Stimulated activated CD4-positive, alpha-beta T cell treated with anti-CD3 and anti-CD28 coated beads, Interleukin-4, amount 100 ng/mL, for 4 hours (primary cell): ENCODE results near the gene DLK2.
"Not testable (repeated sequence)": the region's sequence is repeated elsewhere in the genome, so short reads cannot be mapped to it uniquely, and the experiment has no call there.

Source experiments
- DNase-seq, 2 experiments: peaks; one replicate each; pipeline ENCODE4 v3.0.0-alpha.2; 2020

Gene DLK2

GRCh38 chr6:43481075-43481474 lies 25.7 kb upstream of the DLK2 start:
- DNase-seq: no peak

- DNase-seq: no peak
Measured at GRCh38 chr6:43478008-43478372, 22.6 kb upstream of the DLK2 start.

- peak; percentile 95 to 99 for DNase-seq
Measured at GRCh38 chr6:43477235-43478007, 22.1 kb upstream of the DLK2 start, which contains the start of gene TJAP1. Gene TJAP1 (plus strand): TSS chr6:43477570. CDS start chr6:43499002, 21,432 bp downstream.

GRCh38 chr6:43476746-43477145 lies 21.4 kb upstream of the DLK2 start:
- no peak for DNase-seq

- no peak for DNase-seq
Measured at GRCh38 chr6:43475516-43475915, 20.2 kb upstream of the DLK2 start.

- DNase-seq: no peak
Measured at GRCh38 chr6:43472515-43472914, 17.2 kb upstream of the DLK2 start.

- no peak for DNase-seq
Measured at GRCh38 chr6:43471399-43471798, 16.1 kb upstream of the DLK2 start.

GRCh38 chr6:43469947-43470346 lies 14.6 kb upstream of the DLK2 start:
- DNase-seq: no peak

- no peak for DNase-seq
Measured at GRCh38 chr6:43468748-43469681, 13.7 kb upstream of the DLK2 start.

GRCh38 chr6:43468240-43468639 lies 12.9 kb upstream of the DLK2 start:
- DNase-seq: no peak

GRCh38 chr6:43467752-43468151 lies 12.4 kb upstream of the DLK2 start:
- no peak for DNase-seq

GRCh38 chr6:43467265-43467664 lies 11.9 kb upstream of the DLK2 start:
- DNase-seq: not testable (repeated sequence)

- DNase-seq: no peak
Measured at GRCh38 chr6:43465948-43466347, 10.6 kb upstream of the DLK2 start.

GRCh38 chr6:43464337-43464736 lies 9.0 kb upstream of the DLK2 start:
- DNase-seq: no peak

- DNase-seq: no peak
Measured at GRCh38 chr6:43461936-43462335, 6.6 kb upstream of the DLK2 start.

- no peak for DNase-seq
Measured at GRCh38 chr6:43460032-43460431, 4.7 kb upstream of the DLK2 start.

GRCh38 chr6:43459535-43459934 lies 4.2 kb upstream of the DLK2 start:
- no peak for DNase-seq

GRCh38 chr6:43458154-43458553 lies 2.8 kb upstream of the DLK2 start:
- DNase-seq: not testable (repeated sequence)

- DNase-seq: no peak
Measured at GRCh38 chr6:43457643-43458042, 2.3 kb upstream of the DLK2 start.

- peak; percentile 26 to 50 for DNase-seq
Measured at GRCh38 chr6:43454696-43455530, 435 bp downstream of the DLK2 start.

GRCh38 chr6:43454290-43454695 lies 1.1 kb downstream of the DLK2 start:
- DNase-seq: peak; percentile 52 to 71

GRCh38 chr6:43453831-43454230 lies 1.5 kb downstream of the DLK2 start:
- DNase-seq: no peak

- no peak for DNase-seq
Measured at GRCh38 chr6:43452896-43453295, 2.5 kb downstream of the DLK2 start.
